Esophagus squamous epithelium (tissue), 4 donors: ENCODE results near the gene GBF1.
"Not testable (repeated sequence)": the region's sequence is repeated elsewhere in the genome, so short reads cannot be mapped to it uniquely, and the experiment has no call there.

Experiments
- POLR2A ChIP-seq, 4 donors: fragments of 450-650 bp; IDR thresholded peaks; one replicate each; pipeline ENCODE4 v1.6.1; 2017; ENCODE audit warnings: antibody characterized with exemption in 4 of 4, mild to moderate bottlenecking in 4 of 4, moderate library complexity in 3 of 4
- TF ChIP-seq, protein P1 (sequence below), 6 experiments: fragments of 450-650 bp in 4 of 6; fragments of 200-600 bp in 2 of 6; sonication (generic) in 2 of 6; IDR thresholded peaks; one replicate each; pipeline ENCODE4 v1.5.1; 2016 to 2019; ENCODE audit warnings: antibody characterized with exemption in 6 of 6, mild to moderate bottlenecking in 4 of 6, moderate library complexity in 4 of 6

GRCh38 chr10:102252508-102252907, 7.2 kb downstream of the GBF1 start:
- TF ChIP-seq, protein P1, sequence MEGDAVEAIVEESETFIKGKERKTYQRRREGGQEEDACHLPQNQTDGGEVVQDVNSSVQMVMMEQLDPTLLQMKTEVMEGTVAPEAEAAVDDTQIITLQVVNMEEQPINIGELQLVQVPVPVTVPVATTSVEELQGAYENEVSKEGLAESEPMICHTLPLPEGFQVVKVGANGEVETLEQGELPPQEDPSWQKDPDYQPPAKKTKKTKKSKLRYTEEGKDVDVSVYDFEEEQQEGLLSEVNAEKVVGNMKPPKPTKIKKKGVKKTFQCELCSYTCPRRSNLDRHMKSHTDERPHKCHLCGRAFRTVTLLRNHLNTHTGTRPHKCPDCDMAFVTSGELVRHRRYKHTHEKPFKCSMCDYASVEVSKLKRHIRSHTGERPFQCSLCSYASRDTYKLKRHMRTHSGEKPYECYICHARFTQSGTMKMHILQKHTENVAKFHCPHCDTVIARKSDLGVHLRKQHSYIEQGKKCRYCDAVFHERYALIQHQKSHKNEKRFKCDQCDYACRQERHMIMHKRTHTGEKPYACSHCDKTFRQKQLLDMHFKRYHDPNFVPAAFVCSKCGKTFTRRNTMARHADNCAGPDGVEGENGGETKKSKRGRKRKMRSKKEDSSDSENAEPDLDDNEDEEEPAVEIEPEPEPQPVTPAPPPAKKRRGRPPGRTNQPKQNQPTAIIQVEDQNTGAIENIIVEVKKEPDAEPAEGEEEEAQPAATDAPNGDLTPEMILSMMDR (IDR thresholded peaks at IDR 0.05): not testable (repeated sequence)
- not testable (repeated sequence) for TF ChIP-seq POLR2A (IDR thresholded peaks at IDR 0.05)
